ENCODE results near the gene CTTNBP2NL. TPM values are rescaled to one million over a fixed set of nuclear protein-coding genes. Genes with fewer than 3 reads are reported as not detected.
"Not testable (repeated sequence)": the region's sequence is repeated elsewhere in the genome, so short reads cannot be mapped to it uniquely, and the experiment has no call there.

The CTTNBP2NL gene
- total and polyA plus RNA-seq, 5 experiments from 2014 or later: 0.46 to 0.96 (median 0.55) TPM; not detected in 2

GRCh38 chr1:112406771-112407170 lies 10.8 kb downstream of the CTTNBP2NL start:
- peaks cover 0 to 3% (median 2%) of the 10 kb centered on the region in 5 donors for H3K27me3 Mint-ChIP-seq
- no peak overlapping the region for H3K4me3 Mint-ChIP-seq
- no peak for ATAC-seq
- DNase-seq: no peak
- H3K9me3 Mint-ChIP-seq: no peaks in the 10 kb centered on the region
- no peaks in the 10 kb centered on the region for H3K36me3 Mint-ChIP-seq
- no peaks in the 10 kb centered on the region for H3K4me1 Mint-ChIP-seq
- POLR2A ChIA-PET: no interaction called here
- no peak overlapping the region for H3K27ac Mint-ChIP-seq

DNA sequence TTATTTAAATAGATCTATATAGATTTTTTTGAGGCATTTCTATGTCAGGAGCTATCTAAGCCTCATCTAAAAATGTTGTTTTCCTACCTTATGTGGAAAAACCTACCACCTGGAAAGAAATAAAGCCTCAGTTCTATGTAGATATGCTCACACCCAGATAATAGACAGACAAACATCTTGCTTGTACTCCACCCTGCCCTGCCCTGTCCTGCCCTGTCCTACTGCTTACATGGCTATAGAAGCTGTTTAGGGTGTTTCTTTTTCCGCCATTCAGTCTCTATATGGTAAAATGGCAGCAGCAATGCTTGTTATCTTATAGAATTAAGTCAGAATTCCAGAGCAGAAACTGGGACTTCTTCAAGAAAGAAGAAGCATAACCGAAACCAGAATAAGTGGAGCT lies 13.4 kb downstream of the CTTNBP2NL start:
- Mint-ChIP-seq H3K27ac (no peak overlapping the region), H3K36me3 (no peaks in the 10 kb centered on the region), H3K4me3 (no peak overlapping the region), H3K27me3 (peaks cover 0 to 4% (median 3%) of the 10 kb centered on the region in 5 donors), H3K9me3 (no peaks in the 10 kb centered on the region), H3K4me1 (no peaks in the 10 kb centered on the region)
- no peak for ATAC-seq
- DNase-seq: no peak
- POLR2A ChIA-PET: no interaction called here

DNA sequence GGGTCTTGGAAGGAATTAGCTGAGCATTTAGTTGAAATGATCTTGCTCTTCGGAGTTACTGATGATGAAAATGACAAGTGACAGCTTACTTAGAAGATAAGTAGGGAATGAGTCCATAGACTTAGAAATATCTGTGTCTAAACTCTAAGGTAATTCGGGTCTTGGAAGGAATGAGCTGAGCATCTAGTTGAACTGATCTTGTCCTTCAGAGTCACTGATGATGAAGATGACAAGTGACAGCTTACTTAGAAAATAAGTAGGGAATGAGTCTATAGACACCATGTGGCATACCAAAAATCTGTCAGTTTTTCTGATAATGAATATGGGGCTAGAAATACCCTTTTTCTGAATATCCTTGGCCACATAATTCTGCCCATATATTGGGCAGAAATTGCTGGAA lies 14.7 kb downstream of the CTTNBP2NL start:
- Mint-ChIP-seq H3K4me1 (no peaks in the 10 kb centered on the region), H3K27me3 (peaks cover 0 to 3% (median 1%) of the 10 kb centered on the region in 5 donors), H3K27ac (no peak overlapping the region), H3K4me3 (no peak overlapping the region), H3K9me3 (no peaks in the 10 kb centered on the region), H3K36me3 (no peaks in the 10 kb centered on the region)
- ATAC-seq (no peak), DNase-seq (no peak)
- POLR2A ChIA-PET: interaction anchor here (0.6 kb wide), 1 partner anchor 77 kb away, joined by 4 read pairs; no protein-coding TSS in a partner anchor

GRCh38 chr1:112417271-112417670 lies 21.3 kb downstream of the CTTNBP2NL start:
- H3K36me3 Mint-ChIP-seq: no peaks in the 10 kb centered on the region
- ATAC-seq (no peak), DNase-seq (no peak)
- H3K27ac Mint-ChIP-seq: no peak overlapping the region
- H3K4me3 Mint-ChIP-seq: no peak overlapping the region
- H3K27me3 Mint-ChIP-seq: peaks cover 0 to 4% (median 0%) of the 10 kb centered on the region in 5 donors
- no peaks in the 10 kb centered on the region for H3K4me1 Mint-ChIP-seq
- POLR2A ChIA-PET: no interaction called here
- H3K9me3 Mint-ChIP-seq: no peaks in the 10 kb centered on the region

- no peaks in the 10 kb centered on the region for H3K4me1 Mint-ChIP-seq
- no peaks in the 10 kb centered on the region for H3K9me3 Mint-ChIP-seq
- POLR2A ChIA-PET: no interaction called here
- H3K27ac Mint-ChIP-seq: no peak overlapping the region
- H3K27me3 Mint-ChIP-seq: peaks cover 0 to 3% (median 0%) of the 10 kb centered on the region in 5 donors
- no peak for DNase-seq
- no peak for ATAC-seq
- no peaks in the 10 kb centered on the region for H3K36me3 Mint-ChIP-seq
- no peak overlapping the region for H3K4me3 Mint-ChIP-seq
Observed at GRCh38 chr1:112418099-112418892, 22.3 kb downstream of the CTTNBP2NL start.

GRCh38 chr1:112423207-112423606 lies 27.2 kb downstream of the CTTNBP2NL start:
- DNase-seq: no peak
- Mint-ChIP-seq H3K27ac (no peak overlapping the region), H3K27me3 (peaks cover 0 to 4% (median 3%) of the 10 kb centered on the region in 5 donors), H3K4me1 (no peaks in the 10 kb centered on the region), H3K36me3 (no peaks in the 10 kb centered on the region), H3K9me3 (no peaks in the 10 kb centered on the region), H3K4me3 (no peak overlapping the region)
- no peak for ATAC-seq
- POLR2A ChIA-PET: interaction anchor here (0.6 kb wide), 1 partner anchor 24 kb away, joined by 6 read pairs; no protein-coding TSS in a partner anchor

DNA sequence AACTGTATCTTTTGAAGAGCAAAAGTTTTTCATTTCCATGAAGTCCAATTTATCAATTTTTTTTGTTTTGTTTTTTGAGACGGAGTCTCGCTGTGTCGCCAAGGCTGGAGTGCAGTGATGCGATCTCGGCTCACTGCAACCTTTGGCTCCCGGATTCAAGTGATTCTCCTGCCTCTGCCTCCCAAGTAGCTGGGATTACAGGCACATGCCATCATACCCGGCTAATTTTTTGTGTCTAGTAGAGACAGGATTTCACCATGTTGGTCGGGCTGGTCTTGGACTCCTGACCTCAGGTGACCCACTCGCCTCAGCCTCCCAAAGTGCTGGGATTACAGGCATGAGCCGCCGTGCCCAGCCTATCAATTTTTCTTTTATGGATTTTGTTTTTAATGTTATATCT lies 27.7 kb downstream of the CTTNBP2NL start:
- H3K9me3 Mint-ChIP-seq, H3K36me3 Mint-ChIP-seq, ATAC-seq, H3K4me3 Mint-ChIP-seq, DNase-seq, H3K4me1 Mint-ChIP-seq, H3K27ac Mint-ChIP-seq, POLR2A ChIA-PET, H3K27me3 Mint-ChIP-seq: not testable (repeated sequence)

GRCh38 chr1:112429749-112430148 lies 33.7 kb downstream of the CTTNBP2NL start:
- H3K36me3 Mint-ChIP-seq: no peaks in the 10 kb centered on the region
- no peaks in the 10 kb centered on the region for H3K9me3 Mint-ChIP-seq
- no peak overlapping the region for H3K4me3 Mint-ChIP-seq
- peaks cover 0 to 14% (median 6%) of the 10 kb centered on the region in 5 donors for H3K27me3 Mint-ChIP-seq
- no peak overlapping the region for H3K27ac Mint-ChIP-seq
- no peak for ATAC-seq
- DNase-seq: no peak
- peaks cover 0 to 2% (median 0%) of the 10 kb centered on the region in 4 donors for H3K4me1 Mint-ChIP-seq
- POLR2A ChIA-PET: no interaction called here

DNA sequence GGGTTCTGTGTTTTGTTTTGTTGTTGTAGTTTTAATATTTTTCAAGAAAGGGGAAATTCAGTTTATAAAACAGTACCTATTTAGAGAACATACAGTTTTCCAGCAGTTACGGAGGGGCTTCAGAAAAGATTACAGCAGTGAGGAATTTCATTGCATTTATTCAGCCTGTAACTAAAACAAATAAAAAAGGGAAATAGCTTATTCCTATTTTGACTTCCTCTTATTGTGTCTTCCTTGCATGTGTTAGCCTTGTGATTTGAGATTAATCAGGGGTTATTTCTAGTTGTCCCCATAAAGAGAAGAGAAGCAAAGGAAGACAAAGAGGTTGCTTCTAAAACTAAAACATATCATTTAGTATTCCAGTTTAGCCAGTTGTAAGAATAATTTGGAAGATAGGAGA lies 35.0 kb downstream of the CTTNBP2NL start:
- Mint-ChIP-seq H3K27me3 (peaks cover 0 to 12% (median 5%) of the 10 kb centered on the region in 5 donors), H3K27ac (no peak overlapping the region), H3K36me3 (no peaks in the 10 kb centered on the region), H3K4me1 (peaks cover 0 to 2% (median 0%) of the 10 kb centered on the region in 4 donors), H3K9me3 (no peaks in the 10 kb centered on the region), H3K4me3 (no peak overlapping the region)
- POLR2A ChIA-PET: interaction anchor here (0.6 kb wide), 1 partner anchor 11 kb away, joined by 3 read pairs; no protein-coding TSS in a partner anchor
- DNase-seq: no peak
- ATAC-seq: no peak

DNA sequence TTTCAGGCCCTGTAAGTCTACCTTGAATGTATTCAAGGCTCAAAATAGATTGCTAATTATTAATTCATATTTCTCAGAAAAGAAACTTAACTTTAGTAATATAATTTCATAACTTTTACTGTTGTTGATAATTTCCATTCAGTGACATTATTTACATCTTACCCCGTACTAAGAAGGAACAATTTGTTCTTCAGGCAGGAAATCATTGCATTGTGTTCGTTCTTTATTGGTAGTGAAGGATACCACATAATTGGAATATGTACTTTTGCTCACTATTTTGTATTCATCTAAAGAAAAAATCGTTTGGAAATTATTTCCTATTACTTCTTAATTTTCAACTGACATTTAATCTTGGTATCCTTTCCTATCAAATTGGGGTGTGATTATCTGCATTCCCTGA lies 39.4 kb downstream of the CTTNBP2NL start:
- Mint-ChIP-seq H3K4me3 (no peak overlapping the region), H3K27me3 (peaks cover 2 to 19% (median 8%) of the 10 kb centered on the region in 5 donors), H3K27ac (no peak overlapping the region), H3K36me3 (no peaks in the 10 kb centered on the region), H3K4me1 (peaks cover 0 to 2% (median 0%) of the 10 kb centered on the region in 4 donors), H3K9me3 (no peaks in the 10 kb centered on the region)
- DNase-seq (no peak), ATAC-seq (no peak)
- POLR2A ChIA-PET: interaction anchor here (0.7 kb wide), 1 partner anchor 46 kb away, joined by 3 read pairs; no protein-coding TSS in a partner anchor

- no peak for DNase-seq
- Mint-ChIP-seq H3K4me1 (no peaks in the 10 kb centered on the region), H3K9me3 (no peaks in the 10 kb centered on the region)
Observed at GRCh38 chr1:112436384-112437156, 40.6 kb downstream of the CTTNBP2NL start.

DNA sequence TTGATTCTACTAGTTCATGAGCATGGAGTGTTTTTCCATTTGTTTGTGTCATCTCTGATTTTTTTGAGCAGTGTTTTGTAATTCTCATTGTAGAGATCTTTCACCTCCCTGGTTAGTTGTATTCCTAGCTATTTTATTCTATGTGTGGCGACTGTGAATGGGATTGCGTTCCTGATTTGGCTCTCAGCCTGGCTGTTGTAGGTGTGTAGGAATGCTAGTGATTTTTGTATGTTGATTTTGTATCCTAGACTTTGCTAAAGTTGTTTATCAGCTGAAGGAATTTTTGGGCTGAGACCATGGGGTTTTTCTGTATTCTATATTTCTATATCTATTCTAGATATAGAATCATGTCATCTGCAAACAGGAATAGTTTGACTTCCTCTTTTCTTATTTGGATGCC lies 42.1 kb downstream of the CTTNBP2NL start:
- H3K27ac Mint-ChIP-seq, H3K36me3 Mint-ChIP-seq, DNase-seq, POLR2A ChIA-PET, H3K9me3 Mint-ChIP-seq, H3K4me3 Mint-ChIP-seq, ATAC-seq, H3K4me1 Mint-ChIP-seq: not testable (repeated sequence)
- H3K27me3 Mint-ChIP-seq: peaks cover 3 to 15% (median 8%) of the 10 kb centered on the region in 5 donors

More at GRCh38 chr1:112436384-112437156, 40.6 kb downstream of the CTTNBP2NL start:
- ATAC-seq: no peak
- POLR2A ChIA-PET: no interaction called here
- peaks cover 2 to 19% (median 8%) of the 10 kb centered on the region in 5 donors for H3K27me3 Mint-ChIP-seq
- H3K4me3 Mint-ChIP-seq: no peak overlapping the region
- H3K36me3 Mint-ChIP-seq: no peaks in the 10 kb centered on the region
- H3K27ac Mint-ChIP-seq: no peak overlapping the region

DNA sequence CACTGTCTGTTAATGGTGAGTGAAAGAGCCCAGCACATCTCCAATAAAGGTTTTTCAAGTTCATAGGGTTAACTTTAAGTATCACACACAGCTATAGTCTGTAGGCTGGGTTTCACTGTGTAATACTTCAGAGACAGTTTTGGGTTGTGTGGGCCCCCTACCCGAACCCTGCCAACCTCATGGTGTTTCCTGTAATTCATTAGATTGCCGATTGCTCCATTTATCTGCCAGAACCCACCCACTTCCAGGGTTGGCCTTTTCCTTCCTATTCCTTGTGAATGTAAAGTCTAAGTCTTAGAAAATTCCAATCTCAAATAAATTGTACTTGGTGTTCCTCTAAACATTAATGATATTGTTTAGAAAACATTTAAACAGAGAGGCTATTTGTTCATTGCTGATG lies 43.6 kb downstream of the CTTNBP2NL start:
- H3K4me3 Mint-ChIP-seq: no peak overlapping the region
- H3K4me1 Mint-ChIP-seq: no peaks in the 10 kb centered on the region
- H3K36me3 Mint-ChIP-seq: no peaks in the 10 kb centered on the region
- ATAC-seq (no peak), DNase-seq (no peak)
- POLR2A ChIA-PET: no interaction called here
- peaks cover 2 to 10% (median 8%) of the 10 kb centered on the region in 5 donors for H3K27me3 Mint-ChIP-seq
- no peaks in the 10 kb centered on the region for H3K9me3 Mint-ChIP-seq
- no peak overlapping the region for H3K27ac Mint-ChIP-seq
